Transverse colon (tissue), 4 donors: ENCODE results near the gene DLG4.

Source experiments
- EP300 ChIP-seq: sonication (generic); formaldehyde crosslinking; IDR thresholded peaks from one replicate; pipeline ENCODE4 v1.6.1; 2017; ENCODE audit warnings: antibody characterized with exemption, low read depth
- POLR2A ChIP-seq: fragments of 450-650 bp; IDR thresholded peaks from one replicate; pipeline ENCODE4 v1.6.1; 2016; ENCODE audit warnings: antibody characterized with exemption, mild to moderate bottlenecking, moderate library complexity
- POLR2AphosphoS5 ChIP-seq, 3 donors: sonication (generic); formaldehyde crosslinking; IDR thresholded peaks; one replicate each; pipeline ENCODE4 v1.6.1; 2016; ENCODE audit warnings: antibody characterized with exemption in 3 of 3
- TF ChIP-seq, protein P1 (sequence below), 5 experiments: fragments of 200-600 bp in 3 of 5; fragments of 450-650 bp in 2 of 5; sonication (generic) in 3 of 5; IDR thresholded peaks; 1 replicate in 2 of 5; 2 replicates in 3 of 5; pipeline ENCODE4 v1.5.1; 2016 to 2017; ENCODE audit warnings: antibody characterized with exemption in 5 of 5, inconsistent platforms in 3 of 5, mild to moderate bottlenecking in 2 of 5, moderate library complexity in 1 of 5

DNA sequence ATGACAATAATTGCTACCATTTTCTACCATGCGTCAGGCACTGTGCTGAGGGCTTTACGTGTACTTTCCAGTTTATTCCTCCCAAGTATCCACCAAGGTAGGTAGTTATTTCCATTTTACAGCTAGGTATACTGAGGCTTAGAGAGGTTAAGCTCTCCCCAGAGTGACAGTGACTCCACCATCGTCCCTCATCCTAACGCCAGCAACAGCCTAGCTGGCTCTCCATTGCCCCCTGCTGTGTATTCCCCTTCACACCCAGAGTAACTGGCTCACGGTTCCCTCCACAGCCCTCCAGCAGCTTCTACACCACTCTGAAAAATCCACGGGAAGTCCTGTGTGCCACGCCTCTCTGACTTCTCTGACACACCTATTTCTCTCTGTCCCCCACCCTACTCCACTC lies 33.4 kb downstream of the DLG4 start:
- TF ChIP-seq POLR2AphosphoS5 (IDR thresholded peaks at IDR 0.05) (no peak), POLR2A (no peak), EP300 (no peak)
- TF ChIP-seq, protein P1, sequence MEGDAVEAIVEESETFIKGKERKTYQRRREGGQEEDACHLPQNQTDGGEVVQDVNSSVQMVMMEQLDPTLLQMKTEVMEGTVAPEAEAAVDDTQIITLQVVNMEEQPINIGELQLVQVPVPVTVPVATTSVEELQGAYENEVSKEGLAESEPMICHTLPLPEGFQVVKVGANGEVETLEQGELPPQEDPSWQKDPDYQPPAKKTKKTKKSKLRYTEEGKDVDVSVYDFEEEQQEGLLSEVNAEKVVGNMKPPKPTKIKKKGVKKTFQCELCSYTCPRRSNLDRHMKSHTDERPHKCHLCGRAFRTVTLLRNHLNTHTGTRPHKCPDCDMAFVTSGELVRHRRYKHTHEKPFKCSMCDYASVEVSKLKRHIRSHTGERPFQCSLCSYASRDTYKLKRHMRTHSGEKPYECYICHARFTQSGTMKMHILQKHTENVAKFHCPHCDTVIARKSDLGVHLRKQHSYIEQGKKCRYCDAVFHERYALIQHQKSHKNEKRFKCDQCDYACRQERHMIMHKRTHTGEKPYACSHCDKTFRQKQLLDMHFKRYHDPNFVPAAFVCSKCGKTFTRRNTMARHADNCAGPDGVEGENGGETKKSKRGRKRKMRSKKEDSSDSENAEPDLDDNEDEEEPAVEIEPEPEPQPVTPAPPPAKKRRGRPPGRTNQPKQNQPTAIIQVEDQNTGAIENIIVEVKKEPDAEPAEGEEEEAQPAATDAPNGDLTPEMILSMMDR (IDR thresholded peaks at IDR 0.05) = no peak
